Keratinocyte (primary cell): ENCODE measurements around the gene FGD4.

ENCODE experiments used
- EZH2 ChIP-seq: IDR thresholded peaks from one replicate; pipeline ENCODE4 v1.6.1; 2012; ENCODE audit warnings: inconsistent platforms, mild to moderate bottlenecking, low read length, moderate library complexity
- TF ChIP-seq, protein P1 (sequence below), 3 experiments: IDR thresholded peaks in 1 of 3; conservative IDR thresholded peaks in 1 of 3; optimal IDR thresholded peaks in 1 of 3; 2 replicates in 2 of 3; 3 replicates in 1 of 3; pipeline versions ENCODE3 to v1.5.1; 2011; ENCODE audit warnings: low read length in 3 of 3, mild to moderate bottlenecking in 3 of 3, moderate library complexity in 2 of 3, control low read depth in 1 of 3, inconsistent platforms in 1 of 3; ENCODE audit not compliant: insufficient read depth in 2 of 3; ENCODE audit errors: extremely low read depth in 1 of 3

DNA sequence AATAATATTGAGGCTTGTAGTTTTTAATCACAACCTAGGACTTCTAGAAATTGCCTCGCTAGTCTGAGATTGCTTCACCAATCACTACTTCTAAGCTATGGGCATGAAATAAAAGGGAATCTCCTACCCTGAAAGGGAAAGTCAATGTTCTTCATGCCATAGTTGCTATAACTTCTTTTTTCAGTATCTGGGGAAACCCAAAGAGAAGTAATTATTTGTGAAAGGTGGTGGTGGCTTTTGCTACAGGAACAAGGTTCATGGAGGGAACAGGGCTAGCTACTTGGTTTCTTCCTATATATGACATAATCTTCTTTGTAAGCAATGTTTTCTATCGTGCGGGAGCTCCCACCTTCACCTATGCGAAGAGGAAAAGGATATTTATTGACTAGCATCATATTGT lies 218.2 kb downstream of the FGD4 start:
- TF ChIP-seq, protein P1, sequence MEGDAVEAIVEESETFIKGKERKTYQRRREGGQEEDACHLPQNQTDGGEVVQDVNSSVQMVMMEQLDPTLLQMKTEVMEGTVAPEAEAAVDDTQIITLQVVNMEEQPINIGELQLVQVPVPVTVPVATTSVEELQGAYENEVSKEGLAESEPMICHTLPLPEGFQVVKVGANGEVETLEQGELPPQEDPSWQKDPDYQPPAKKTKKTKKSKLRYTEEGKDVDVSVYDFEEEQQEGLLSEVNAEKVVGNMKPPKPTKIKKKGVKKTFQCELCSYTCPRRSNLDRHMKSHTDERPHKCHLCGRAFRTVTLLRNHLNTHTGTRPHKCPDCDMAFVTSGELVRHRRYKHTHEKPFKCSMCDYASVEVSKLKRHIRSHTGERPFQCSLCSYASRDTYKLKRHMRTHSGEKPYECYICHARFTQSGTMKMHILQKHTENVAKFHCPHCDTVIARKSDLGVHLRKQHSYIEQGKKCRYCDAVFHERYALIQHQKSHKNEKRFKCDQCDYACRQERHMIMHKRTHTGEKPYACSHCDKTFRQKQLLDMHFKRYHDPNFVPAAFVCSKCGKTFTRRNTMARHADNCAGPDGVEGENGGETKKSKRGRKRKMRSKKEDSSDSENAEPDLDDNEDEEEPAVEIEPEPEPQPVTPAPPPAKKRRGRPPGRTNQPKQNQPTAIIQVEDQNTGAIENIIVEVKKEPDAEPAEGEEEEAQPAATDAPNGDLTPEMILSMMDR (optimal IDR thresholded peaks at IDR 0.05 in 1 of 3, IDR thresholded peaks at IDR 0.05 in 1 of 3, conservative IDR thresholded peaks at IDR 0.05 in 1 of 3; ENCODE audit: extremely low read depth in 1 of 3, insufficient read depth in 2 of 3, low read length in 3 of 3), result no peak
- no peak for TF ChIP-seq EZH2
